Upper lobe of left lung (tissue), 6 donors: ENCODE measurements around the gene LRRC45. TPM values are rescaled to one million over a fixed set of nuclear protein-coding genes. Genes with fewer than 3 reads are reported as not detected.

Experiments
- ATAC-seq, 2 donors: fragments of 200-7000 bp; cut with Tn5 transposase; one replicate each; pipeline ENCODE4 v1.9.1; 2022; ENCODE audit warnings: mild to moderate bottlenecking in 2 of 2, moderate library complexity in 2 of 2; ENCODE audit not compliant: low FRiP score in 2 of 2
- DNase-seq, 2 donors: peaks; one replicate each; pipeline ENCODE4 v3.0.0-alpha.2; 2019 to 2020
- H3K27ac ChIP-seq, 4 donors: fragments of 200-600 bp; sonication (generic); one replicate each; pipeline ENCODE4 v1.5.1; 2016 to 2019
- H3K27me3 ChIP-seq, 4 donors: fragments of 200-600 bp; sonication (generic); one replicate each; pipeline ENCODE4 v1.5.1; 2017 to 2019
- H3K36me3 ChIP-seq, 4 donors: fragments of 200-600 bp; sonication (generic); one replicate each; pipeline ENCODE4 v1.5.1; 2016 to 2019
- H3K4me1 ChIP-seq, 4 donors: fragments of 200-600 bp; sonication (generic); one replicate each; pipeline ENCODE4 v1.5.1; 2018 to 2019
- H3K4me3 ChIP-seq, 4 donors: fragments of 200-600 bp; sonication (generic); one replicate each; pipeline ENCODE4 v1.5.1; 2017 to 2019; ENCODE audit warnings: mild to moderate bottlenecking in 2 of 4, moderate library complexity in 1 of 4
- H3K9me3 ChIP-seq, 4 donors: fragments of 200-600 bp; sonication (generic); one replicate each; pipeline ENCODE4 v1.5.1; 2018 to 2019
- CTCF ChIP-seq, 6 experiments: fragments of 450-650 bp in 4 of 6; fragments of 200-600 bp in 2 of 6; sonication (generic) in 2 of 6; IDR thresholded peaks; one replicate each; pipeline ENCODE4 v1.5.1; 2016 to 2019; ENCODE audit warnings: antibody characterized with exemption in 6 of 6
- EP300 ChIP-seq, 4 donors: sonication (generic); formaldehyde crosslinking; IDR thresholded peaks; one replicate each; pipeline ENCODE4 v1.5.1; 2017; ENCODE audit warnings: antibody characterized with exemption in 4 of 4, control low read depth in 2 of 4
- POLR2A ChIP-seq, 4 donors: fragments of 450-650 bp; IDR thresholded peaks; one replicate each; pipeline ENCODE4 v1.5.1; 2016 to 2017; ENCODE audit warnings: antibody characterized with exemption in 4 of 4, mild to moderate bottlenecking in 2 of 4
- POLR2AphosphoS5 ChIP-seq, 2 donors: sonication (generic); formaldehyde crosslinking; IDR thresholded peaks; one replicate each; pipeline ENCODE4 v1.5.1; 2017; ENCODE audit warnings: antibody characterized with exemption in 2 of 2
- WGBS, 2 donors: methylation state at CpG; one replicate each; pipeline ENCODE4 v1.1.5; 2017 to 2018; 5-methylcytosine and 5-hydroxymethylcytosine counted together
- total RNA-seq, 6 donors: library from RNA; depleted of rRNA in 4 of 6; stranded (reverse); fragments of >200 nt in 4 of 6; gene quantifications; one replicate each; pipeline versions ENCODE4 v1.1.0 to v1.2.1, GENCODE V29; 2016 to 2021
- donor health status: DM: no; HTN: no; CAD: no; lungs with moderate emphysema.
- donor health status: DM: no; HTN: yes; CAD: no; lungs with severe emphysema.

The LRRC45 gene
- total RNA-seq, 6 donors from 2014 or later, result 14.0 to 57.6 (median 20.4) TPM

- ATAC-seq, result no peak
- peak in 1 of 2 donors; percentile 78 for DNase-seq
- 84 to 90% methylated on average over 7 to 16 of the region's 16 CpGs for WGBS, 2 donors
Observed at GRCh38 chr17:82060001-82060380, 36.9 kb downstream of the LRRC45 start.

GRCh38 chr17:82060614-82061013, 37.5 kb downstream of the LRRC45 start:
- peaks cover 15 to 87% (median 73%) of the 10 kb centered on the region in 4 donors for H3K36me3 ChIP-seq
- no peak overlapping the region for H3K4me3 ChIP-seq
- H3K27me3 ChIP-seq, result no peaks in the 10 kb centered on the region
- H3K9me3 ChIP-seq, result no peaks in the 10 kb centered on the region
- H3K4me1 ChIP-seq, result peaks cover 14 to 24% (median 15%) of the 10 kb centered on the region in 4 donors
- ATAC-seq (no peak), DNase-seq (peak in 1 of 2 donors; percentile 66)
- TF ChIP-seq POLR2A (IDR thresholded peaks at IDR 0.05), result no peak
- TF ChIP-seq EP300 (IDR thresholded peaks at IDR 0.05), result no peak
- no peak for TF ChIP-seq POLR2AphosphoS5 (IDR thresholded peaks at IDR 0.05)
- no peak for TF ChIP-seq CTCF (IDR thresholded peaks at IDR 0.05)
- WGBS, 2 donors, result 95 to 100% methylated on average over 1 to 14 of the region's 14 CpGs
- no peak overlapping the region for H3K27ac ChIP-seq

More at GRCh38 chr17:82060001-82060380, 36.9 kb downstream of the LRRC45 start:
- Histone ChIP-seq H3K27me3 (no peaks in the 10 kb centered on the region), H3K4me3 (no peak overlapping the region), H3K4me1 (peaks cover 13 to 22% (median 13%) of the 10 kb centered on the region in 4 donors), H3K27ac (no peak overlapping the region), H3K36me3 (peaks cover 16 to 93% (median 79%) of the 10 kb centered on the region in 4 donors), H3K9me3 (no peaks in the 10 kb centered on the region)
- TF ChIP-seq POLR2A (IDR thresholded peaks at IDR 0.05), result no peak
- TF ChIP-seq EP300 (IDR thresholded peaks at IDR 0.05), result no peak
- TF ChIP-seq POLR2AphosphoS5 (IDR thresholded peaks at IDR 0.05), result no peak
- TF ChIP-seq CTCF (IDR thresholded peaks at IDR 0.05), result no peak

- H3K4me1 ChIP-seq, result peaks cover 19 to 30% (median 20%) of the 10 kb centered on the region in 4 donors
- H3K27ac ChIP-seq, result no peak overlapping the region
- ATAC-seq (no peak), DNase-seq (peak in 1 of 2 donors; percentile 74)
- peaks cover 12 to 80% (median 67%) of the 10 kb centered on the region in 4 donors for H3K36me3 ChIP-seq
- 94% methylated on average over 32 of the region's 34 CpGs; no CpG with 5 or more reads in 1 of the 2 donors for WGBS, 2 donors
- H3K9me3 ChIP-seq, result no peaks in the 10 kb centered on the region
- no peaks in the 10 kb centered on the region for H3K27me3 ChIP-seq
- no peak for TF ChIP-seq CTCF (IDR thresholded peaks at IDR 0.05)
- TF ChIP-seq EP300 (IDR thresholded peaks at IDR 0.05), result no peak
- no peak for TF ChIP-seq POLR2AphosphoS5 (IDR thresholded peaks at IDR 0.05)
- no peak for TF ChIP-seq POLR2A (IDR thresholded peaks at IDR 0.05)
- H3K4me3 ChIP-seq, result no peak overlapping the region
Observed at GRCh38 chr17:82061047-82061925, 38.2 kb downstream of the LRRC45 start.

- TF ChIP-seq POLR2A (IDR thresholded peaks at IDR 0.05) (no peak), CTCF (IDR thresholded peaks at IDR 0.05) (no peak), EP300 (IDR thresholded peaks at IDR 0.05) (no peak), POLR2AphosphoS5 (IDR thresholded peaks at IDR 0.05) (no peak)
- no peaks in the 10 kb centered on the region for H3K27me3 ChIP-seq
- no peak overlapping the region for H3K4me3 ChIP-seq
- H3K4me1 ChIP-seq, result peaks cover 22 to 34% (median 22%) of the 10 kb centered on the region in 4 donors
- H3K27ac ChIP-seq, result no peak overlapping the region
- ATAC-seq (no peak), DNase-seq (peak in 1 of 2 donors; percentile 76)
- no peaks in the 10 kb centered on the region for H3K9me3 ChIP-seq
- peaks cover 7 to 70% (median 56%) of the 10 kb centered on the region in 4 donors for H3K36me3 ChIP-seq
- 83 to 89% methylated on average over 5 to 21 of the region's 24 CpGs for WGBS, 2 donors
Observed at GRCh38 chr17:82062076-82062983, 39.2 kb downstream of the LRRC45 start.
